Endometrial microvascular endothelial cells (primary cell): ENCODE data around the gene ATRIP. TPM values are rescaled to one million over a fixed set of nuclear protein-coding genes. Genes with fewer than 3 reads are reported as not detected.
"Not testable (repeated sequence)": the region's sequence is repeated elsewhere in the genome, so short reads cannot be mapped to it uniquely, and the experiment has no call there.

Experiments used
- in situ Hi-C: cut with HindIII; loops from 2 replicates; pipeline ENCODE4 v1.10.0; 2017; ENCODE audit warnings: low sequenced_read_pairs, low pct_unique_long_range_greater_than_20kb; ENCODE audit errors: inconsistent ontology term
- total RNA-seq: library from RNA; depleted of rRNA; stranded (reverse); fragments of >200 nt; gene quantifications from one replicate; pipeline ENCODE4 v1.2.3, GENCODE V29; 2015; ENCODE audit errors: inconsistent ontology term

Gene ATRIP
- total RNA-seq, 1 donor from 2014 or later: 10.7 TPM

GRCh38 chr3:48433472-48434118 is 12.9 kb upstream of the ATRIP start:
- in situ Hi-C loops: no loop called here

- in situ Hi-C loops: no loop called here
These were observed 11.8 kb upstream of the ATRIP start for GRCh38 chr3:48434591-48435222.

GRCh38 chr3:48435223-48435595 is 11.3 kb upstream of the ATRIP start:
- in situ Hi-C loops: no loop called here

- in situ Hi-C loops: no loop called here
These were observed 10.6 kb upstream of the ATRIP start for GRCh38 chr3:48435774-48436476.

GRCh38 chr3:48436477-48436787 is 10.1 kb upstream of the ATRIP start:
- in situ Hi-C loops: no loop called here

- in situ Hi-C loops: no loop called here
These were observed 9.7 kb upstream of the ATRIP start for GRCh38 chr3:48436855-48437254.

- in situ Hi-C loops: no loop called here
These were observed 8.7 kb upstream of the ATRIP start for GRCh38 chr3:48437812-48438211.

GRCh38 chr3:48439820-48440589 is 6.5 kb upstream of the ATRIP start, which contains the start of the genes CCDC51 and TMA7:
Gene CCDC51 (minus strand): TSS chr3:48440119. CDS start chr3:48435128, 4,991 bp downstream.
Gene TMA7 (plus strand): TSS chr3:48440257. CDS start chr3:48440297, 40 bp downstream.
- in situ Hi-C loops: no loop called here

- in situ Hi-C loops: no loop called here
These were observed 6.0 kb upstream of the ATRIP start for GRCh38 chr3:48440590-48440958.

GRCh38 chr3:48441940-48442339 is 4.6 kb upstream of the ATRIP start:
- in situ Hi-C loops: no loop called here

- in situ Hi-C loops: no loop called here
These were observed 1.2 kb upstream of the ATRIP start for GRCh38 chr3:48445277-48445882.

GRCh38 chr3:48446043-48446424 is 503 bp upstream of the ATRIP start:
- in situ Hi-C loops: no loop called here

GRCh38 chr3:48451270-48451669 is 4.7 kb downstream of the ATRIP start:
- in situ Hi-C loops: no loop called here

- in situ Hi-C loops: no loop called here
These were observed 9.9 kb downstream of the ATRIP start for GRCh38 chr3:48456456-48456855.

- in situ Hi-C loops: no loop called here
These were observed 12.8 kb downstream of the ATRIP start for GRCh38 chr3:48459331-48459730.

GRCh38 chr3:48459773-48460516 is 13.4 kb downstream of the ATRIP start:
- in situ Hi-C loops: no loop called here

- in situ Hi-C loops: no loop called here
These were observed 14.0 kb downstream of the ATRIP start for GRCh38 chr3:48460517-48460902.

- in situ Hi-C loops: not testable (repeated sequence)
These were observed 15.2 kb downstream of the ATRIP start for GRCh38 chr3:48461767-48462166.

GRCh38 chr3:48463703-48464102 is 17.2 kb downstream of the ATRIP start:
- in situ Hi-C loops: no loop called here
